ENCODE results near the gene C11orf54. TPM values are rescaled to one million over a fixed set of nuclear protein-coding genes. Genes with fewer than 3 reads are reported as not detected.
A peak's percentile ranks its signal among the peaks of the same experiment; 100 is the strongest.
"Not testable (repeated sequence)": the region's sequence is repeated elsewhere in the genome, so short reads cannot be mapped to it uniquely, and the experiment has no call there.

The C11orf54 gene
- total RNA-seq, 1 donor from 2014 or later = 19.7 TPM

- Histone ChIP-seq H3K36me3 (ENCODE audit: control insufficient read depth, insufficient read depth, low read length) (no peaks in the 10 kb centered on the region), H3K27me3 (ENCODE audit: control insufficient read depth, insufficient read depth, low read length) (no peaks in the 10 kb centered on the region), H3K4me3 (ENCODE audit: low read depth, low read length) (no peak overlapping the region)
- FAIRE-seq = no peak
- no peak for TF ChIP-seq CTCF (IDR thresholded peaks at IDR 0.05; ENCODE audit: insufficient read depth, low read length, severe bottlenecking)
- DNase-seq (ENCODE audit: low read depth) = no peak
Observed at GRCh38 chr11:93773045-93773477, 31.6 kb downstream of the C11orf54 start.

GRCh38 chr11:93773601-93774200 lies 32.2 kb downstream of the C11orf54 start:
- Histone ChIP-seq H3K27me3 (ENCODE audit: control insufficient read depth, insufficient read depth, low read length) (no peaks in the 10 kb centered on the region), H3K36me3 (ENCODE audit: control insufficient read depth, insufficient read depth, low read length) (no peaks in the 10 kb centered on the region), H3K4me3 (ENCODE audit: low read depth, low read length) (no peak overlapping the region)
- DNase-seq (ENCODE audit: low read depth) (no peak), FAIRE-seq (no peak)
- no peak for TF ChIP-seq CTCF (IDR thresholded peaks at IDR 0.05; ENCODE audit: insufficient read depth, low read length, severe bottlenecking)

- H3K36me3 ChIP-seq (ENCODE audit: control insufficient read depth, insufficient read depth, low read length); FAIRE-seq; DNase-seq (ENCODE audit: low read depth): not testable (repeated sequence)
Observed at GRCh38 chr11:93774560-93774959, 33.1 kb downstream of the C11orf54 start.

DNA sequence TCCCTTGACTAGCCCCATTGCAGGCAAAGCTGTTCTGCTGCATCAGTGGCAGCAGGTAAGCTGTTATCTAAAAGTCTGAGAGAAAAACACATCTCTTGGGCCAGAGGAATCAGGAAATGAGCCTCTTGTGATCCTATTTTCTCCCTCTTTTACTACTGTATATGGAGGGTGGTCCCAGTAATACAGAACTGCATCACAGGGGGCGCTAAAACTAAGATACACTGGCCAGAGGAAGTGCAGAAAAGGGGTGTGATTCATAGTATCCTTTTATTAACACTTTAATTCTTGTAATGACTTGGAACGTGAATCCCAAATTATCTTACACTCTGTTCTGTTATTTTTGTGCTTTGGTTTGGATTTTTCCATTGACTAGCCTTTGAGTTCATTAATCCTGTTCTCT lies 33.8 kb downstream of the C11orf54 start:
- H3K27me3 ChIP-seq (ENCODE audit: control insufficient read depth, insufficient read depth, low read length) = no peaks in the 10 kb centered on the region
- no peaks in the 10 kb centered on the region for H3K36me3 ChIP-seq (ENCODE audit: control insufficient read depth, insufficient read depth, low read length)
- H3K4me3 ChIP-seq (ENCODE audit: low read depth, low read length) = no peak overlapping the region
- TF ChIP-seq CTCF (IDR thresholded peaks at IDR 0.05; ENCODE audit: insufficient read depth, low read length, severe bottlenecking) = no peak
- no peak for FAIRE-seq
- DNase-seq (ENCODE audit: low read depth) = peak; percentile 12

More at GRCh38 chr11:93774560-93774959, 33.1 kb downstream of the C11orf54 start:
- H3K27me3 ChIP-seq (ENCODE audit: control insufficient read depth, insufficient read depth, low read length); H3K4me3 ChIP-seq (ENCODE audit: low read depth, low read length): not testable (repeated sequence)

GRCh38 chr11:93783362-93783761 lies 41.9 kb downstream of the C11orf54 start:
- no peak for TF ChIP-seq CTCF (IDR thresholded peaks at IDR 0.05; ENCODE audit: insufficient read depth, low read length, severe bottlenecking)
- Histone ChIP-seq H3K36me3 (ENCODE audit: control insufficient read depth, insufficient read depth, low read length) (peaks cover 2% of the 10 kb centered on the region), H3K4me3 (ENCODE audit: low read depth, low read length) (peak overlapping the region; percentile 87), H3K27me3 (ENCODE audit: control insufficient read depth, insufficient read depth, low read length) (no peaks in the 10 kb centered on the region)
- DNase-seq (ENCODE audit: low read depth) = no peak
- no peak for FAIRE-seq

- H3K36me3 ChIP-seq (ENCODE audit: control insufficient read depth, insufficient read depth, low read length) = peaks cover 2% of the 10 kb centered on the region
- peak; percentile 10 for DNase-seq (ENCODE audit: low read depth)
- TF ChIP-seq CTCF (IDR thresholded peaks at IDR 0.05; ENCODE audit: insufficient read depth, low read length, severe bottlenecking) = no peak
- no peak for FAIRE-seq
- peak overlapping the region; percentile 87 for H3K4me3 ChIP-seq (ENCODE audit: low read depth, low read length)
- no peaks in the 10 kb centered on the region for H3K27me3 ChIP-seq (ENCODE audit: control insufficient read depth, insufficient read depth, low read length)
Observed at GRCh38 chr11:93783765-93784144, 42.3 kb downstream of the C11orf54 start.
